HT1080 (cell line): Measurements from ENCODE around the gene FLRT2. TPM values are rescaled to one million over a fixed set of nuclear protein-coding genes. Genes with fewer than 3 reads are reported as not detected.

Experiments
- DNase-seq: peaks from one replicate; pipeline ENCODE4 v3.0.0-alpha.2; 2015; ENCODE audit warnings: low read depth
- total RNA-seq: library from RNA; depleted of rRNA; stranded (reverse); fragments of >200 nt; shearing (Covaris generic); gene quantifications from 2 replicates; pipeline ENCODE4 v1.2.3, GENCODE V29; 2014

The FLRT2 gene
- total RNA-seq, 1 experiment from 2014 or later, result 7.2 TPM

GRCh38 chr14:85595981-85596380, 66.0 kb downstream of the FLRT2 start:
- DNase-seq, result no peak

- no peak for DNase-seq
Measured at GRCh38 chr14:85596562-85596961, 66.6 kb downstream of the FLRT2 start.

GRCh38 chr14:85597701-85598100, 67.8 kb downstream of the FLRT2 start:
- no peak for DNase-seq

GRCh38 chr14:85599939-85600338, 70.0 kb downstream of the FLRT2 start:
- DNase-seq, result peak; percentile 24

GRCh38 chr14:85601246-85601645, 71.3 kb downstream of the FLRT2 start:
- DNase-seq, result no peak

- no peak for DNase-seq
Measured at GRCh38 chr14:85601690-85602089, 71.7 kb downstream of the FLRT2 start.

- no peak for DNase-seq
Measured at GRCh38 chr14:85602345-85602744, 72.4 kb downstream of the FLRT2 start.

GRCh38 chr14:85604021-85604420, 74.1 kb downstream of the FLRT2 start:
- no peak for DNase-seq

GRCh38 chr14:85604714-85605113, 74.8 kb downstream of the FLRT2 start:
- no peak for DNase-seq

- DNase-seq, result peak; percentile 92
Measured at GRCh38 chr14:85607651-85608081, 77.7 kb downstream of the FLRT2 start.

- DNase-seq, result no peak
Measured at GRCh38 chr14:85613496-85613895, 83.6 kb downstream of the FLRT2 start.

GRCh38 chr14:85616386-85616885, 86.5 kb downstream of the FLRT2 start:
- DNase-seq, result no peak

GRCh38 chr14:85616886-85617285, 86.9 kb downstream of the FLRT2 start:
- DNase-seq, result no peak

GRCh38 chr14:85617791-85618190, 87.8 kb downstream of the FLRT2 start:
- no peak for DNase-seq

GRCh38 chr14:85618390-85618789, 88.4 kb downstream of the FLRT2 start:
- DNase-seq, result no peak

- no peak for DNase-seq
Measured at GRCh38 chr14:85618978-85619377, 89.0 kb downstream of the FLRT2 start.

- no peak for DNase-seq
Measured at GRCh38 chr14:85619851-85620250, 89.9 kb downstream of the FLRT2 start.

- DNase-seq, result no peak
Measured at GRCh38 chr14:85620947-85621346, 91.0 kb downstream of the FLRT2 start.

- no peak for DNase-seq
Measured at GRCh38 chr14:85622106-85622505, 92.2 kb downstream of the FLRT2 start.

- DNase-seq, result no peak
Measured at GRCh38 chr14:85622986-85623685, 93.2 kb downstream of the FLRT2 start.

- no peak for DNase-seq
Measured at GRCh38 chr14:85625925-85626585, 96.1 kb downstream of the FLRT2 start.

GRCh38 chr14:85634205-85634604, 104.3 kb downstream of the FLRT2 start:
- DNase-seq, result peak; percentile 14

GRCh38 chr14:85644211-85644610, 114.3 kb downstream of the FLRT2 start:
- no peak for DNase-seq
